Vagina (tissue), 2 donors: Measurements from ENCODE around the gene OTOF. TPM values are rescaled to one million over a fixed set of nuclear protein-coding genes. Genes with fewer than 3 reads are reported as not detected.

ENCODE experiments used
- DNase-seq, 2 donors: peaks; one replicate each; pipeline ENCODE4 v3.0.0-alpha.2; 2017; ENCODE audit errors: extremely low spot score in 2 of 2
- H3K27ac ChIP-seq: fragments of 200-600 bp; sonication (generic); one replicate; pipeline ENCODE4 v1.5.1; 2019
- H3K27me3 ChIP-seq: fragments of 200-600 bp; sonication (generic); one replicate; pipeline ENCODE4 v1.5.1; 2019
- H3K36me3 ChIP-seq, 2 donors: fragments of 200-600 bp; sonication (generic); one replicate each; pipeline ENCODE4 v1.5.1; 2017 to 2019
- H3K4me1 ChIP-seq: fragments of 200-600 bp; sonication (generic); one replicate; pipeline ENCODE4 v1.5.1; 2019
- H3K4me3 ChIP-seq, 2 donors: fragments of 200-600 bp; sonication (generic); 1 replicate in 1 of 2; 2 replicates in 1 of 2; pipeline ENCODE4 v1.5.1; 2016 to 2019
- H3K9me3 ChIP-seq: fragments of 200-600 bp; sonication (generic); one replicate; pipeline ENCODE4 v1.5.1; 2019
- CTCF ChIP-seq, 3 experiments: fragments of 450-650 bp in 2 of 3; fragments of 200-600 bp in 1 of 3; sonication (generic) in 1 of 3; IDR thresholded peaks; one replicate each; pipeline ENCODE4 v1.5.1; 2017 to 2019; ENCODE audit warnings: antibody characterized with exemption in 3 of 3, mild to moderate bottlenecking in 2 of 3, moderate library complexity in 2 of 3
- POLR2A ChIP-seq, 2 donors: fragments of 450-650 bp; IDR thresholded peaks; one replicate each; pipeline ENCODE4 v1.6.1; 2017; ENCODE audit warnings: antibody characterized with exemption in 2 of 2, mild to moderate bottlenecking in 2 of 2, moderate library complexity in 2 of 2
- POLR2AphosphoS5 ChIP-seq, 2 donors: sonication (generic); formaldehyde crosslinking; IDR thresholded peaks; one replicate each; pipeline ENCODE4 v1.9.0; 2017; ENCODE audit warnings: antibody characterized with exemption in 2 of 2, mild to moderate bottlenecking in 2 of 2, low read depth in 1 of 2; ENCODE audit not compliant: insufficient read depth in 1 of 2
- intact Hi-C: fragments of 100-400 bp; cut with DNase I; formaldehyde crosslinking; loops from one replicate; pipeline ENCODE4 v1.15.1; 2023
- total RNA-seq: library from RNA; depleted of rRNA; stranded (reverse); fragments of >200 nt; gene quantifications from one replicate; pipeline ENCODE4 v1.2.3, GENCODE V29; 2016

Gene OTOF
- total RNA-seq, 1 donor from 2014 or later = 0.49 TPM

GRCh38 chr2:26478366-26478765 is 442 bp upstream of the OTOF start:
- Histone ChIP-seq H3K36me3 (no peaks in the 10 kb centered on the region), H3K27me3 (no peaks in the 10 kb centered on the region), H3K9me3 (no peaks in the 10 kb centered on the region), H3K27ac (no peak overlapping the region), H3K4me1 (peaks cover 7% of the 10 kb centered on the region), H3K4me3 (no peak overlapping the region)
- DNase-seq = no peak
- intact Hi-C loops = no loop called here
- no peak for TF ChIP-seq CTCF (IDR thresholded peaks at IDR 0.05)
- no peak for TF ChIP-seq POLR2AphosphoS5 (IDR thresholded peaks at IDR 0.05; ENCODE audit: insufficient read depth in 1 of 2, low read depth in 1 of 2)
- TF ChIP-seq POLR2A (IDR thresholded peaks at IDR 0.05) = no peak

- no peak for DNase-seq
- H3K36me3 ChIP-seq = no peaks in the 10 kb centered on the region
- H3K4me1 ChIP-seq = peaks cover 7% of the 10 kb centered on the region
- intact Hi-C loops = no loop called here
- H3K4me3 ChIP-seq = no peak overlapping the region
- TF ChIP-seq POLR2A (IDR thresholded peaks at IDR 0.05) = no peak
- no peak for TF ChIP-seq CTCF (IDR thresholded peaks at IDR 0.05)
- no peak for TF ChIP-seq POLR2AphosphoS5 (IDR thresholded peaks at IDR 0.05; ENCODE audit: insufficient read depth in 1 of 2, low read depth in 1 of 2)
- H3K9me3 ChIP-seq = no peaks in the 10 kb centered on the region
- no peak overlapping the region for H3K27ac ChIP-seq
- no peaks in the 10 kb centered on the region for H3K27me3 ChIP-seq
These were observed 606 bp downstream of the OTOF start for GRCh38 chr2:26477126-26477910.

- TF ChIP-seq POLR2AphosphoS5 (IDR thresholded peaks at IDR 0.05; ENCODE audit: insufficient read depth in 1 of 2, low read depth in 1 of 2) (no peak), CTCF (IDR thresholded peaks at IDR 0.05) (no peak), POLR2A (IDR thresholded peaks at IDR 0.05) (no peak)
- Histone ChIP-seq H3K9me3 (no peaks in the 10 kb centered on the region), H3K4me1 (peaks cover 7% of the 10 kb centered on the region), H3K27ac (no peak overlapping the region), H3K27me3 (no peaks in the 10 kb centered on the region), H3K4me3 (no peak overlapping the region), H3K36me3 (no peaks in the 10 kb centered on the region)
- no peak for DNase-seq
- intact Hi-C loops = no loop called here
These were observed 2.0 kb downstream of the OTOF start for GRCh38 chr2:26475832-26476501.

GRCh38 chr2:26475037-26475436 is 2.9 kb downstream of the OTOF start:
- Histone ChIP-seq H3K36me3 (no peaks in the 10 kb centered on the region), H3K27me3 (no peaks in the 10 kb centered on the region), H3K4me3 (no peak overlapping the region), H3K27ac (no peak overlapping the region), H3K4me1 (peaks cover 7% of the 10 kb centered on the region), H3K9me3 (no peaks in the 10 kb centered on the region)
- TF ChIP-seq POLR2AphosphoS5 (IDR thresholded peaks at IDR 0.05; ENCODE audit: insufficient read depth in 1 of 2, low read depth in 1 of 2) = no peak
- TF ChIP-seq POLR2A (IDR thresholded peaks at IDR 0.05) = no peak
- no peak for TF ChIP-seq CTCF (IDR thresholded peaks at IDR 0.05)
- DNase-seq = no peak
- intact Hi-C loops = no loop called here

- TF ChIP-seq CTCF (IDR thresholded peaks at IDR 0.05) = no peak
- TF ChIP-seq POLR2AphosphoS5 (IDR thresholded peaks at IDR 0.05; ENCODE audit: insufficient read depth in 1 of 2, low read depth in 1 of 2) = no peak
- no peak for TF ChIP-seq POLR2A (IDR thresholded peaks at IDR 0.05)
- Histone ChIP-seq H3K9me3 (peaks cover 3% of the 10 kb centered on the region), H3K4me1 (peaks cover 7% of the 10 kb centered on the region), H3K36me3 (no peaks in the 10 kb centered on the region), H3K27ac (no peak overlapping the region), H3K4me3 (no peak overlapping the region), H3K27me3 (no peaks in the 10 kb centered on the region)
- intact Hi-C loops = no loop called here
- no peak for DNase-seq
These were observed 3.6 kb downstream of the OTOF start for GRCh38 chr2:26474261-26474785.
